ENCODE data around the gene MAP2. TPM values are rescaled to one million over a fixed set of nuclear protein-coding genes. Genes with fewer than 3 reads are reported as not detected.

Gene MAP2
- total and polyA plus RNA-seq, 11 donors = 3.2 to 19.3 (median 8.9) TPM

GRCh38 chr2:209495855-209496585 is 72.2 kb downstream of the MAP2 start:
- ATAC-seq = peak; percentile 96 to 98 (median 98)
- peaks cover 0 to 28% (median 16%) of the 10 kb centered on the region in 12 donors for H3K4me1 ChIP-seq

GRCh38 chr2:209496586-209496982 is 72.7 kb downstream of the MAP2 start:
- Histone ChIP-seq H3K4me3 (peak overlapping the region in 1 of 12 donors; percentile 24), H3K27me3 (no peaks in the 10 kb centered on the region), H3K9me3 (peaks cover 0 to 52% (median 9%) of the 10 kb centered on the region in 12 donors), H3K4me1 (peaks cover 0 to 28% (median 16%) of the 10 kb centered on the region in 12 donors), H3K27ac (peak overlapping the region; percentile 58 to 93 (median 86)), H3K36me3 (no peaks in the 10 kb centered on the region)
- no peak for TF ChIP-seq CTCF (IDR thresholded peaks at IDR 0.05)
- no peak for TF ChIP-seq POLR2A (IDR thresholded peaks at IDR 0.05)
- DNase-seq (no peak), ATAC-seq (peak; percentile 43 to 75 (median 60))
- intact Hi-C loops (cut with DNase I) = loop anchor here in 3 of 10 donors (5.0 to 10.0 kb wide), 3 partner anchors 58 to 74 kb away; partner anchors contain the start of gene MAP2 (in 2 of the 3)

More at GRCh38 chr2:209495855-209496585, 72.2 kb downstream of the MAP2 start:
- DNase-seq = peak in 4 of 5 donors; percentile 21 to 49 (median 39)
- Histone ChIP-seq H3K36me3 (no peaks in the 10 kb centered on the region), H3K27ac (peak overlapping the region; percentile 58 to 93 (median 86)), H3K9me3 (peaks cover 0 to 56% (median 9%) of the 10 kb centered on the region in 12 donors), H3K4me3 (peak overlapping the region in 4 of 12 donors; percentile 6 to 24 (median 15)), H3K27me3 (no peaks in the 10 kb centered on the region)
- WGBS, 4 donors = 17 to 26% (median 23%) methylated on average over 4 of the region's 4 CpGs
- intact Hi-C loops (cut with DNase I) = loop anchor here in 3 of 10 donors (5.0 to 10.0 kb wide), 3 partner anchors 59 to 74 kb away; partner anchors contain the start of gene MAP2 (in 2 of the 3)
- TF ChIP-seq POLR2A (IDR thresholded peaks at IDR 0.05) (no peak), CTCF (IDR thresholded peaks at IDR 0.05) (no peak)

GRCh38 chr2:209498614-209499013 is 74.8 kb downstream of the MAP2 start:
- peaks cover 0 to 28% (median 16%) of the 10 kb centered on the region in 12 donors for H3K4me1 ChIP-seq
- no peaks in the 10 kb centered on the region for H3K27me3 ChIP-seq
- DNase-seq (no peak), ATAC-seq (no peak)
- no peak overlapping the region for H3K27ac ChIP-seq
- H3K9me3 ChIP-seq = peaks cover 0 to 43% (median 9%) of the 10 kb centered on the region in 12 donors
- no peaks in the 10 kb centered on the region for H3K36me3 ChIP-seq
- WGBS, 4 donors = 93 to 100% (median 97%) methylated on average over 1 of the region's 1 CpG
- no peak overlapping the region for H3K4me3 ChIP-seq
- TF ChIP-seq CTCF (IDR thresholded peaks at IDR 0.05) (no peak), POLR2A (IDR thresholded peaks at IDR 0.05) (no peak)
- intact Hi-C loops (cut with DNase I) = loop anchor here in 3 of 10 donors (5.0 to 10.0 kb wide), 3 partner anchors 56 to 76 kb away; partner anchors contain the start of gene MAP2 (in 2 of the 3)

- intact Hi-C loops (cut with DNase I) = loop anchor here in 3 of 10 donors (5.0 to 10.0 kb wide), 3 partner anchors 56 to 77 kb away; partner anchors contain the start of gene MAP2 (in 2 of the 3)
- H3K4me3 ChIP-seq = no peak overlapping the region
- TF ChIP-seq POLR2A (IDR thresholded peaks at IDR 0.05) (no peak), CTCF (IDR thresholded peaks at IDR 0.05) (no peak)
Measured at GRCh38 chr2:209499069-209499468, 75.2 kb downstream of the MAP2 start.

More at GRCh38 chr2:209499069-209499468, 75.2 kb downstream of the MAP2 start:
- peaks cover 0 to 28% (median 16%) of the 10 kb centered on the region in 12 donors for H3K4me1 ChIP-seq
- H3K27ac ChIP-seq = no peak overlapping the region
- no peaks in the 10 kb centered on the region for H3K27me3 ChIP-seq
- H3K9me3 ChIP-seq = peaks cover 0 to 39% (median 9%) of the 10 kb centered on the region in 12 donors
- ATAC-seq (no peak), DNase-seq (no peak)
- no peaks in the 10 kb centered on the region for H3K36me3 ChIP-seq

All from heart left ventricle (tissue), 16 donors.